Measurements from ENCODE around the gene ZBTB16.

ZBTB16 gene

GRCh38 chr11:114083391-114084252 is 24.1 kb downstream of the ZBTB16 start:
- Histone ChIP-seq H4K20me1 (ENCODE audit: insufficient read depth, low read length) (no peaks in the 10 kb centered on the region), H3K27ac (ENCODE audit: low read length) (no peak overlapping the region), H3K36me3 (replicated peaks; ENCODE audit: insufficient read depth, low read length) (no peaks in the 10 kb centered on the region), H3K4me2 (ENCODE audit: low read depth, low read length) (no peak overlapping the region), H3K9ac (ENCODE audit: low read length) (no peak overlapping the region), H3K9me2 (replicated peaks; ENCODE audit: insufficient read depth, low read length) (no peaks in the 10 kb centered on the region), H3K4me1 (ENCODE audit: low read length) (peaks cover 30% of the 10 kb centered on the region), H3K9me3 (replicated peaks; ENCODE audit: insufficient read depth, low read length) (no peaks in the 10 kb centered on the region), H3K27me3 (replicated peaks; ENCODE audit: insufficient read depth, low read length) (no peaks in the 10 kb centered on the region), H2AFZ (ENCODE audit: low read length) (no peak overlapping the region), H3F3A (ENCODE audit: insufficient read depth, low read length) (peaks cover 7% of the 10 kb centered on the region; the same call in 1 of the 2 replicates), H3K4me3 (ENCODE audit: low read length) (no peak overlapping the region), H3K79me2 (ENCODE audit: low read length) (no peaks in the 10 kb centered on the region)
- no peak for DNase-seq
- no peak for TF ChIP-seq CTCF (IDR thresholded peaks at IDR 0.05; ENCODE audit: low read length)
- TF ChIP-seq EZH2phosphoT487 (IDR thresholded peaks at IDR 0.05; ENCODE audit: low read length) = no peak
- TF ChIP-seq EZH2 (optimal IDR thresholded peaks at IDR 0.05; ENCODE audit: low read depth, low read length) = no peak

GRCh38 chr11:114084414-114084813 is 24.9 kb downstream of the ZBTB16 start:
- TF ChIP-seq EZH2phosphoT487 (IDR thresholded peaks at IDR 0.05; ENCODE audit: low read length) = no peak
- TF ChIP-seq EZH2 (optimal IDR thresholded peaks at IDR 0.05; ENCODE audit: low read depth, low read length) = no peak
- TF ChIP-seq CTCF (IDR thresholded peaks at IDR 0.05; ENCODE audit: low read length) = no peak
- H3K27ac ChIP-seq (ENCODE audit: low read length) = no peak overlapping the region
- no peak overlapping the region for H3K9ac ChIP-seq (ENCODE audit: low read length)

GRCh38 chr11:114085965-114086793 is 26.7 kb downstream of the ZBTB16 start:
- Histone ChIP-seq H3F3A (ENCODE audit: insufficient read depth, low read length) (no peaks in the 10 kb centered on the region), H3K27ac (ENCODE audit: low read length) (no peak overlapping the region), H4K20me1 (ENCODE audit: insufficient read depth, low read length) (no peaks in the 10 kb centered on the region), H3K4me3 (ENCODE audit: low read length) (no peak overlapping the region), H3K4me2 (ENCODE audit: low read depth, low read length) (no peak overlapping the region), H3K9me3 (replicated peaks; ENCODE audit: insufficient read depth, low read length) (no peaks in the 10 kb centered on the region), H3K9me2 (replicated peaks; ENCODE audit: insufficient read depth, low read length) (no peaks in the 10 kb centered on the region), H3K4me1 (ENCODE audit: low read length) (peaks cover 6% of the 10 kb centered on the region), H3K9ac (ENCODE audit: low read length) (no peak overlapping the region), H2AFZ (ENCODE audit: low read length) (no peak overlapping the region), H3K79me2 (ENCODE audit: low read length) (no peaks in the 10 kb centered on the region), H3K36me3 (replicated peaks; ENCODE audit: insufficient read depth, low read length) (no peaks in the 10 kb centered on the region), H3K27me3 (replicated peaks; ENCODE audit: insufficient read depth, low read length) (no peaks in the 10 kb centered on the region)
- TF ChIP-seq EZH2 (optimal IDR thresholded peaks at IDR 0.05; ENCODE audit: low read depth, low read length) (no peak), CTCF (IDR thresholded peaks at IDR 0.05; ENCODE audit: low read length) (no peak), EZH2phosphoT487 (IDR thresholded peaks at IDR 0.05; ENCODE audit: low read length) (no peak)
- no peak for DNase-seq

More at GRCh38 chr11:114084414-114084813, 24.9 kb downstream of the ZBTB16 start:
- Histone ChIP-seq H3K27me3 (replicated peaks; ENCODE audit: insufficient read depth, low read length) (no peaks in the 10 kb centered on the region), H3K36me3 (replicated peaks; ENCODE audit: insufficient read depth, low read length) (no peaks in the 10 kb centered on the region), H3F3A (ENCODE audit: insufficient read depth, low read length) (peaks cover 7% of the 10 kb centered on the region; the same call in 1 of the 2 replicates), H3K4me1 (ENCODE audit: low read length) (peaks cover 22% of the 10 kb centered on the region), H2AFZ (ENCODE audit: low read length) (no peak overlapping the region), H3K9me3 (replicated peaks; ENCODE audit: insufficient read depth, low read length) (no peaks in the 10 kb centered on the region), H3K4me2 (ENCODE audit: low read depth, low read length) (no peak overlapping the region), H3K9me2 (replicated peaks; ENCODE audit: insufficient read depth, low read length) (no peaks in the 10 kb centered on the region), H3K79me2 (ENCODE audit: low read length) (no peaks in the 10 kb centered on the region), H4K20me1 (ENCODE audit: insufficient read depth, low read length) (no peaks in the 10 kb centered on the region), H3K4me3 (ENCODE audit: low read length) (no peak overlapping the region)
- no peak for DNase-seq

All from MM.1S (cell line).